ENCODE data around the gene RBM39. TPM values are rescaled to one million over a fixed set of nuclear protein-coding genes. Genes with fewer than 3 reads are reported as not detected.

The RBM39 gene
- total and polyA plus RNA-seq, 2 of the 13 experiments (the other 11 are each of a cell fraction or from before 2014, with no cell fraction given), result 788 to 920 TPM

DNA sequence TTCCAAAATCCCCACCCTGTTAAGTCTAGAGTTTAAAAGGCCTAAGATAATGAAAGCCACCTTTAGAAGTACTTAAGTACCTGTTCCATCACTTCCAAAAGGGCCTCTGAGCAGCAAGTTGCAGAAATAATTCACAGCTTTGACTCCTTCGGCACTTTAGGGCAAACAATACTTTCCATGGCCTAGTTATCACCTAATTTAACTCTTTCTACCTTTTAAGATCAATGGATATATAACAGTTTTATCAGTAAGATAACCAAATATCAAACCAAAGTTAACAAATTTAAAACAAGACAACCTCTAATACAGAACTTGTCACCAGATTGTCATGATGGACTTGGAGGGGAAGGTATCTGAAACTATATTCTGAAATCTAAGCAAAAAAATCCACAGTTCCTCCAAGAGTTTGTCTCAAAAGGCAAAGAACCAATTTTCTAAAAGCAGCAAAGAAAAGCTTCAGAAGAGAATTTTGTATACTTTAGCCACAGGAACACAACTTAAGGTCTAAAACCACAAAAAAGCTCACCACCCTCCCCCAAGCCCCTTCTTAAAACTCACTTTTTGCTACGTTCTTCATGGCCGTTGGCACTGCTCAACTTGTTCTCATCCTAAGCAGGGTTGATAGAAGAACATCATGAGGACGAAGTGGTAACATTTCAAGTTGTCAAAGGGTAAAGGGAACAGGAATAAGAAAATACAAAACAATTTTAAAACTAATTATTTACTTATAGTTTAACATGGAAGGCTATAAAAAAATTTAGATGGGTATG, 3.5 kb downstream of the RBM39 start (continued):
- TF ChIP-seq GABPA (IDR thresholded peaks at IDR 0.05; ENCODE audit: low read depth, low read length), result no peak
- no peak for TF ChIP-seq GABPA (CRISPR knock-in tag; IDR thresholded peaks at IDR 0.05; ENCODE audit: low read depth)
- peak; percentile 86; the same call in 1 of the 2 replicates for TF ChIP-seq SMYD3 (CRISPR knock-in tag; IDR thresholded peaks at IDR 0.05)
- no peak for TF ChIP-seq BRD4 (CRISPR knock-in tag; IDR thresholded peaks at IDR 0.05)
- TF ChIP-seq ZNF768 (CRISPR knock-in tag; IDR thresholded peaks at IDR 0.05), result no peak
- TF ChIP-seq, protein P1, sequence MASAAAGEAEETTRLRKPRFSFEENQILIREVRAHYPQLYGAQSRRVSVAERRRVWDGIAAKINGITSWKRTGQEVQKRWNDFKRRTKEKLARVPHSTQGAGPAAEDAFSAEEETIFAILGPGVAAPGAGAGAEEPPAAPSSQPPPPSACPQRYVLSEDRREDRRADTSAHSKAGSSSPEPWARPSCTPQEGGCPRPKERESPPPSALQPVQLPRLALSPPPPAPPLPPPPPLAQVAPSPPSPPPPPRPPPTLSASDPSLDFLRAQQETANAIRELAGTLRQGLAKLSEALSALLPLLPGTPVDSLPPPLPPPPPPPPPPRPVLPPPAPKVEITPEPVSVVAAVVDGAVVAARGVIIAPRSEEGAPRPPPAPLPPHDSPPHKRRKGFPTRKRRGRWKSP (CRISPR knock-in tag; IDR thresholded peaks at IDR 0.05), result peak; percentile 31; the same call in 1 of the 2 replicates
- no peak for TF ChIP-seq ZNF660 (CRISPR knock-in tag; IDR thresholded peaks at IDR 0.05; ENCODE audit: borderline replicate concordance, low read depth)
- no peak for TF ChIP-seq ZSCAN12 (CRISPR knock-in tag; IDR thresholded peaks at IDR 0.05)
- TF ChIP-seq, protein P2, sequence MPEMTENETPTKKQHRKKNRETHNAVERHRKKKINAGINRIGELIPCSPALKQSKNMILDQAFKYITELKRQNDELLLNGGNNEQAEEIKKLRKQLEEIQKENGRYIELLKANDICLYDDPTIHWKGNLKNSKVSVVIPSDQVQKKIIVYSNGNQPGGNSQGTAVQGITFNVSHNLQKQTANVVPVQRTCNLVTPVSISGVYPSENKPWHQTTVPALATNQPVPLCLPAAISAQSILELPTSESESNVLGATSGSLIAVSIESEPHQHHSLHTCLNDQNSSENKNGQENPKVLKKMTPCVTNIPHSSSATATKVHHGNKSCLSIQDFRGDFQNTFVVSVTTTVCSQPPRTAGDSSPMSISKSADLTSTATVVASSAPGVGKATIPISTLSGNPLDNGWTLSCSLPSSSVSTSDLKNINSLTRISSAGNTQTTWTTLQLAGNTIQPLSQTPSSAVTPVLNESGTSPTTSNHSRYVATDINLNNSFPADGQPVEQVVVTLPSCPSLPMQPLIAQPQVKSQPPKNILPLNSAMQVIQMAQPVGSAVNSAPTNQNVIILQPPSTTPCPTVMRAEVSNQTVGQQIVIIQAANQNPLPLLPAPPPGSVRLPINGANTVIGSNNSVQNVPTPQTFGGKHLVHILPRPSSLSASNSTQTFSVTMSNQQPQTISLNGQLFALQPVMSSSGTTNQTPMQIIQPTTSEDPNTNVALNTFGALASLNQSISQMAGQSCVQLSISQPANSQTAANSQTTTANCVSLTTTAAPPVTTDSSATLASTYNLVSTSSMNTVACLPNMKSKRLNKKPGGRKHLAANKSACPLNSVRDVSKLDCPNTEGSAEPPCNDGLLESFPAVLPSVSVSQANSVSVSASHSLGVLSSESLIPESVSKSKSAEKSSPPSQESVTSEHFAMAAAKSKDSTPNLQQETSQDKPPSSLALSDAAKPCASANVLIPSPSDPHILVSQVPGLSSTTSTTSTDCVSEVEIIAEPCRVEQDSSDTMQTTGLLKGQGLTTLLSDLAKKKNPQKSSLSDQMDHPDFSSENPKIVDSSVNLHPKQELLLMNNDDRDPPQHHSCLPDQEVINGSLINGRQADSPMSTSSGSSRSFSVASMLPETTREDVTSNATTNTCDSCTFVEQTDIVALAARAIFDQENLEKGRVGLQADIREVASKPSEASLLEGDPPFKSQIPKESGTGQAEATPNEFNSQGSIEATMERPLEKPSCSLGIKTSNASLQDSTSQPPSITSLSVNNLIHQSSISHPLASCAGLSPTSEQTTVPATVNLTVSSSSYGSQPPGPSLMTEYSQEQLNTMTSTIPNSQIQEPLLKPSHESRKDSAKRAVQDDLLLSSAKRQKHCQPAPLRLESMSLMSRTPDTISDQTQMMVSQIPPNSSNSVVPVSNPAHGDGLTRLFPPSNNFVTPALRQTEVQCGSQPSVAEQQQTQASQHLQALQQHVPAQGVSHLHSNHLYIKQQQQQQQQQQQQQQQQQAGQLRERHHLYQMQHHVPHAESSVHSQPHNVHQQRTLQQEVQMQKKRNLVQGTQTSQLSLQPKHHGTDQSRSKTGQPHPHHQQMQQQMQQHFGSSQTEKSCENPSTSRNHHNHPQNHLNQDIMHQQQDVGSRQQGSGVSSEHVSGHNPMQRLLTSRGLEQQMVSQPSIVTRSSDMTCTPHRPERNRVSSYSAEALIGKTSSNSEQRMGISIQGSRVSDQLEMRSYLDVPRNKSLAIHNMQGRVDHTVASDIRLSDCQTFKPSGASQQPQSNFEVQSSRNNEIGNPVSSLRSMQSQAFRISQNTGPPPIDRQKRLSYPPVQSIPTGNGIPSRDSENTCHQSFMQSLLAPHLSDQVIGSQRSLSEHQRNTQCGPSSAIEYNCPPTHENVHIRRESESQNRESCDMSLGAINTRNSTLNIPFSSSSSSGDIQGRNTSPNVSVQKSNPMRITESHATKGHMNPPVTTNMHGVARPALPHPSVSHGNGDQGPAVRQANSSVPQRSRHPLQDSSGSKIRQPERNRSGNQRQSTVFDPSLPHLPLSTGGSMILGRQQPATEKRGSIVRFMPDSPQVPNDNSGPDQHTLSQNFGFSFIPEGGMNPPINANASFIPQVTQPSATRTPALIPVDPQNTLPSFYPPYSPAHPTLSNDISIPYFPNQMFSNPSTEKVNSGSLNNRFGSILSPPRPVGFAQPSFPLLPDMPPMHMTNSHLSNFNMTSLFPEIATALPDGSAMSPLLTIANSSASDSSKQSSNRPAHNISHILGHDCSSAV (CRISPR knock-in tag; IDR thresholded peaks at IDR 0.05; ENCODE audit: borderline replicate concordance), result no peak
- 0 out of 2 replicates have a peak, but pooled peaks have one; percentile 70 for TF ChIP-seq PAF1 (CRISPR knock-in tag; IDR thresholded peaks at IDR 0.05)
- no peak for TF ChIP-seq ZNF33B (CRISPR knock-in tag; IDR thresholded peaks at IDR 0.05)
- TF ChIP-seq ZNF10 (CRISPR knock-in tag; IDR thresholded peaks at IDR 0.05; ENCODE audit: borderline replicate concordance, low read depth), result no peak
- TF ChIP-seq ZNF614 (CRISPR knock-in tag; IDR thresholded peaks at IDR 0.05; ENCODE audit: borderline replicate concordance), result no peak
- TF ChIP-seq SPEN (CRISPR knock-in tag; IDR thresholded peaks at IDR 0.05; ENCODE audit: low read depth), result no peak
- no peak for TF ChIP-seq SRSF9 (IDR thresholded peaks at IDR 0.05; ENCODE audit: borderline replicate concordance, insufficient read depth, low read depth, low read length, poor library complexity, severe bottlenecking)
- no peak for TF ChIP-seq MTA3 (CRISPR knock-in tag; IDR thresholded peaks at IDR 0.05)
- TF ChIP-seq, protein P3, sequence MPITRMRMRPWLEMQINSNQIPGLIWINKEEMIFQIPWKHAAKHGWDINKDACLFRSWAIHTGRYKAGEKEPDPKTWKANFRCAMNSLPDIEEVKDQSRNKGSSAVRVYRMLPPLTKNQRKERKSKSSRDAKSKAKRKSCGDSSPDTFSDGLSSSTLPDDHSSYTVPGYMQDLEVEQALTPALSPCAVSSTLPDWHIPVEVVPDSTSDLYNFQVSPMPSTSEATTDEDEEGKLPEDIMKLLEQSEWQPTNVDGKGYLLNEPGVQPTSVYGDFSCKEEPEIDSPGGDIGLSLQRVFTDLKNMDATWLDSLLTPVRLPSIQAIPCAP (CRISPR knock-in tag; IDR thresholded peaks at IDR 0.05; ENCODE audit: low read depth), result no peak
- TF ChIP-seq ZNF570 (CRISPR knock-in tag; IDR thresholded peaks at IDR 0.05; ENCODE audit: borderline replicate concordance), result no peak
- TF ChIP-seq PRPF4 (IDR thresholded peaks at IDR 0.05; ENCODE audit: low read depth, low read length, poor library complexity, severe bottlenecking), result no peak
- TF ChIP-seq ARNT (IDR thresholded peaks at IDR 0.05), result no peak
- no peak for TF ChIP-seq ZFYVE20 (CRISPR knock-in tag; IDR thresholded peaks at IDR 0.05; ENCODE audit: borderline replicate concordance, low read depth)
